H9 (cell line): Measurements from ENCODE around the gene CCDC40. TPM values are rescaled to one million over a fixed set of nuclear protein-coding genes. Genes with fewer than 3 reads are reported as not detected.

Source experiments
- DNase-seq: peaks from one replicate; pipeline ENCODE4 v3.0.0-alpha.2; 2017
- H2AFZ ChIP-seq: one replicate; pipeline ENCODE4 v1.6.1; 2013; ENCODE audit warnings: mild to moderate bottlenecking, low read length, control low read depth, moderate library complexity
- H2AK5ac ChIP-seq: 2 replicates; pipeline ENCODE4 v1.6.1; 2013; ENCODE audit warnings: low read length, control low read depth, mixed read lengths; ENCODE audit not compliant: insufficient read length
- H2BK120ac ChIP-seq: one replicate; pipeline ENCODE4 v1.6.1; 2013; ENCODE audit warnings: low read depth, mild to moderate bottlenecking, low read length, control low read depth, inconsistent platforms; ENCODE audit not compliant: poor library complexity, severe bottlenecking
- H2BK12ac ChIP-seq: 2 replicates; pipeline ENCODE4 v1.6.1; 2013; ENCODE audit warnings: low read length, control low read depth, mixed read lengths, low read depth; ENCODE audit not compliant: insufficient read length
- H2BK15ac ChIP-seq: 2 replicates; pipeline ENCODE4 v1.6.1; 2013; ENCODE audit warnings: low read depth, low read length, control low read depth
- H2BK20ac ChIP-seq: one replicate; pipeline ENCODE4 v1.6.1; 2013; ENCODE audit warnings: low read depth, mild to moderate bottlenecking, low read length, control low read depth, inconsistent platforms; ENCODE audit not compliant: poor library complexity, severe bottlenecking
- H2BK5ac ChIP-seq: 2 replicates; pipeline ENCODE4 v1.6.1; 2013; ENCODE audit warnings: low read length, control low read depth, mixed read lengths; ENCODE audit not compliant: insufficient read length
- H3K14ac ChIP-seq: 2 replicates; pipeline ENCODE4 v1.6.1; 2013; ENCODE audit warnings: low read length, control low read depth; ENCODE audit not compliant: insufficient read depth
- H3K18ac ChIP-seq: 2 replicates; pipeline ENCODE4 v1.6.1; 2013; ENCODE audit warnings: low read depth, mild to moderate bottlenecking, mixed read lengths, low read length, control low read depth; ENCODE audit not compliant: insufficient read length
- H3K23ac ChIP-seq: 2 replicates; pipeline ENCODE4 v1.6.1; 2013; ENCODE audit warnings: low read length, control low read depth, mixed read lengths, low read depth; ENCODE audit not compliant: insufficient read length
- H3K23me2 ChIP-seq: 2 replicates; pipeline ENCODE4 v1.6.1; 2013; ENCODE audit warnings: low read depth, mild to moderate bottlenecking, mixed read lengths, low read length, control low read depth; ENCODE audit not compliant: insufficient read length, poor library complexity, severe bottlenecking
- H3K27ac ChIP-seq: 2 replicates; pipeline ENCODE4 v1.5.1; 2013; ENCODE audit warnings: low read length, control low read depth, mixed read lengths, low read depth; ENCODE audit not compliant: insufficient read length
- H3K27me3 ChIP-seq: 2 replicates; pipeline ENCODE4 v1.6.1; 2013; ENCODE audit warnings: low read length, control low read depth, inconsistent platforms; ENCODE audit not compliant: insufficient read depth
- H3K4ac ChIP-seq: 2 replicates; pipeline ENCODE4 v1.6.1; 2013; ENCODE audit warnings: low read depth, mild to moderate bottlenecking, control low read depth, inconsistent platforms, low read length, moderate library complexity
- H3K4me1 ChIP-seq: 2 replicates; pipeline ENCODE4 v1.6.1; 2013; ENCODE audit warnings: low read length, control low read depth, inconsistent platforms; ENCODE audit not compliant: insufficient read depth
- H3K4me2 ChIP-seq: 2 replicates; pipeline ENCODE4 v1.6.1; 2013; ENCODE audit warnings: low read length, control low read depth, mixed read lengths; ENCODE audit not compliant: insufficient read length, insufficient read depth
- H3K56ac ChIP-seq: 2 replicates; pipeline ENCODE4 v1.6.1; 2013; ENCODE audit warnings: low read depth, mild to moderate bottlenecking, mixed read lengths, low read length, control low read depth; ENCODE audit not compliant: insufficient read length
- H3K79me1 ChIP-seq: 2 replicates; pipeline ENCODE4 v1.6.1; 2013; ENCODE audit warnings: low read depth, mild to moderate bottlenecking, moderate library complexity, low read length, control low read depth, inconsistent platforms; ENCODE audit not compliant: insufficient read depth, poor library complexity, severe bottlenecking
- H3K79me2 ChIP-seq: 2 replicates; pipeline ENCODE4 v1.6.1; 2013; ENCODE audit warnings: low read length, control low read depth, inconsistent platforms; ENCODE audit not compliant: insufficient read depth
- H3K9ac ChIP-seq: 2 replicates; pipeline ENCODE4 v1.6.1; 2013; ENCODE audit warnings: low read length, control low read depth, mixed read lengths; ENCODE audit not compliant: insufficient read length; ENCODE audit errors: extremely low read depth
- H3K9me3 ChIP-seq: one replicate; pipeline ENCODE4 v1.6.1; 2013; ENCODE audit warnings: low read depth, low read length, inconsistent platforms; ENCODE audit not compliant: control insufficient read depth
- H3T11ph ChIP-seq: one replicate; pipeline ENCODE4 v1.6.1; 2013; ENCODE audit warnings: mild to moderate bottlenecking, low read length, control low read depth, inconsistent platforms
- H4K20me1 ChIP-seq: one replicate; pipeline ENCODE4 v1.6.1; 2013; ENCODE audit not compliant: control insufficient read depth, insufficient read length, insufficient read depth
- H4K5ac ChIP-seq: 2 replicates; pipeline ENCODE4 v1.6.1; 2013; ENCODE audit warnings: low read depth, mild to moderate bottlenecking, mixed read lengths, low read length, control low read depth; ENCODE audit not compliant: insufficient read length
- H4K8ac ChIP-seq: replicated peaks from 2 replicates; pipeline ENCODE4 v1.6.1; 2013; ENCODE audit warnings: low read length, control low read depth, mixed read lengths, low read depth; ENCODE audit not compliant: insufficient read length
- H4K91ac ChIP-seq: 2 replicates; pipeline ENCODE4 v1.6.1; 2013; ENCODE audit warnings: low read depth, mild to moderate bottlenecking, moderate library complexity, mixed read lengths, low read length, control low read depth; ENCODE audit not compliant: insufficient read length
- H3K27ac Mint-ChIP-seq, 3 experiments: 2 replicates in 2 of 3; 3 replicates in 1 of 3; pipeline ENCODE4 v1.8.0; 2020 to 2021; ENCODE audit warnings: mixed read lengths in 3 of 3, mild to moderate bottlenecking in 1 of 3, moderate library complexity in 1 of 3
- H3K27me3 Mint-ChIP-seq: 2 replicates; pipeline ENCODE4 v1.8.0; 2021; ENCODE audit warnings: low read depth, mild to moderate bottlenecking, moderate library complexity, mixed read lengths
- H3K36me3 Mint-ChIP-seq, 3 experiments: 2 replicates in 2 of 3; 3 replicates in 1 of 3; pipeline ENCODE4 v1.8.0; 2020 to 2021; ENCODE audit warnings: low read depth in 3 of 3, mixed read lengths in 3 of 3; ENCODE audit not compliant: insufficient read depth in 1 of 3
- H3K4me1 Mint-ChIP-seq, 2 experiments: 2 replicates each; pipeline ENCODE4 v1.8.0; 2020; ENCODE audit warnings: mixed read lengths in 2 of 2
- H3K4me3 Mint-ChIP-seq, 2 experiments: 2 replicates in 1 of 2; 3 replicates in 1 of 2; pipeline ENCODE4 v1.8.0; 2020 to 2021; ENCODE audit warnings: mild to moderate bottlenecking in 2 of 2, mixed read lengths in 2 of 2, moderate library complexity in 1 of 2
- H3K9me3 Mint-ChIP-seq, 2 experiments: 2 replicates in 1 of 2; 3 replicates in 1 of 2; pipeline ENCODE4 v1.8.0; 2020; ENCODE audit warnings: mild to moderate bottlenecking in 2 of 2, mixed read lengths in 2 of 2, moderate library complexity in 1 of 2
- WGBS: extraction: QIAGEN DNeasy Blood & Tissue Kit; methylation state at CpG from one replicate; pipeline ENCODE4 v1.1.7; 2013; ENCODE audit warnings: missing lambda C conversion rate, low lambda C conversion rate, mixed read lengths; ENCODE audit not compliant: insufficient read length; ENCODE audit errors: extremely low coverage; 5-methylcytosine and 5-hydroxymethylcytosine counted together
- total RNA-seq: library from RNA; stranded (reverse); gene quantifications from 2 replicates; pipeline ENCODE4 v1.2.1, GENCODE V29; 2021
- TF ChIP-seq, protein P1 (sequence below): fragments of 200-600 bp; sonication (generic); conservative IDR thresholded peaks from 3 replicates; pipeline ENCODE4 v1.8.0; 2021; ENCODE audit warnings: antibody characterized with exemption, mild to moderate bottlenecking

CCDC40 gene
- total RNA-seq, 1 experiment from 2014 or later = 8.9 TPM

DNA sequence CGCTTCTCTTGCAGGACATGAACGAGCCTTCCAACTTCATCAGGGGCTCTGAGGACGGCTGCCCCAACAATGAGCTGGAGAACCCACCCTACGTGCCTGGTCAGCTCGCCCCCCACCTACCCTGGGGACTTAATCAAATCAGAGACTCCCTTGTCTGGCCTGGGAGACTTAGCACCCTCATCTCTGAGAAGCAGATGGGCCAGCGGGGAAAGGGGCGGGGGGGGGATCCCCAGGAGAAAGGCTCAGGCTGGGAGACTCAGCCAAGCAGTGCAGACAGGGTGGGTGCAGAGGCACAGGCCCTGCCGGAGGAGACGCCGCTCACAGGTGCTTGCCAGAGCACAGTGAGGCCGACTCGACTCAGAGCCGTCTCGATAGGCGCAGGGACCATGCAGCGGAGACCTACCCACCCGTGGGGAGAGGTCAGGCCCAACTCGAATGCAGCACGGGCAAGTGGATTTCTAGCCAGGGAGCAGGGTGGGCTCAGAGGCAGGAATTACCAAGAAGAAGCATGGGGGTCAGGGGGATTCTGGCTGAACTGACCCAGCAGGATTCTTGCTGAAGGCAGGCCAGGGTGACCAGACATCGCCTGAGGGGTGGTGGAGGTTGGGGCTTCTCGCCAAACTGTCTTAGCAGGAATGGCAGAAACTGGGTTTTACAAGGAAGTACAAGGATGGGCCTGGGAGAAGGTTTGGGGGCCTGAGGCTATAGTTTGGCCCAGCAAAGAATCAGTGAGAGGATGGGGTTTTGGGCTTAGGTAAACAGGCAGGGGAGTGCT lies 74.7 kb downstream of the CCDC40 start:
- Mint-ChIP-seq H3K9me3 (peaks cover 0 to 7% of the 10 kb centered on the region in 2 experiments; a peak in 1 of 5 replicates), H3K27me3 (no peaks in the 10 kb centered on the region; the same call in 1 of the 2 replicates), H3K36me3 (peaks cover 2 to 27% (median 7%) of the 10 kb centered on the region in 3 experiments; a peak in 6 of 7 replicates), H3K4me3 (peak overlapping the region in 1 of 2 experiments; percentile 58; a peak in 1 of 5 replicates), H3K4me1 (peaks cover 15 to 21% of the 10 kb centered on the region in 2 experiments), H3K27ac (peak overlapping the region in 1 of 3 experiments; percentile 62; a peak in 4 of 7 replicates)
- no peaks in the 10 kb centered on the region for H3K4me1 ChIP-seq
- TF ChIP-seq, protein P1, sequence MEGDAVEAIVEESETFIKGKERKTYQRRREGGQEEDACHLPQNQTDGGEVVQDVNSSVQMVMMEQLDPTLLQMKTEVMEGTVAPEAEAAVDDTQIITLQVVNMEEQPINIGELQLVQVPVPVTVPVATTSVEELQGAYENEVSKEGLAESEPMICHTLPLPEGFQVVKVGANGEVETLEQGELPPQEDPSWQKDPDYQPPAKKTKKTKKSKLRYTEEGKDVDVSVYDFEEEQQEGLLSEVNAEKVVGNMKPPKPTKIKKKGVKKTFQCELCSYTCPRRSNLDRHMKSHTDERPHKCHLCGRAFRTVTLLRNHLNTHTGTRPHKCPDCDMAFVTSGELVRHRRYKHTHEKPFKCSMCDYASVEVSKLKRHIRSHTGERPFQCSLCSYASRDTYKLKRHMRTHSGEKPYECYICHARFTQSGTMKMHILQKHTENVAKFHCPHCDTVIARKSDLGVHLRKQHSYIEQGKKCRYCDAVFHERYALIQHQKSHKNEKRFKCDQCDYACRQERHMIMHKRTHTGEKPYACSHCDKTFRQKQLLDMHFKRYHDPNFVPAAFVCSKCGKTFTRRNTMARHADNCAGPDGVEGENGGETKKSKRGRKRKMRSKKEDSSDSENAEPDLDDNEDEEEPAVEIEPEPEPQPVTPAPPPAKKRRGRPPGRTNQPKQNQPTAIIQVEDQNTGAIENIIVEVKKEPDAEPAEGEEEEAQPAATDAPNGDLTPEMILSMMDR = no peak
- no peak overlapping the region for H3K56ac ChIP-seq
- H3K23ac ChIP-seq = no peak overlapping the region
- H2BK120ac ChIP-seq = no peak overlapping the region
- H3K9me3 ChIP-seq = no peaks in the 10 kb centered on the region
- H2BK15ac ChIP-seq = no peak overlapping the region
- no peak overlapping the region for H3K27ac ChIP-seq
- H2BK20ac ChIP-seq = no peak overlapping the region
- no peak for DNase-seq
- H4K91ac ChIP-seq = no peak overlapping the region
- H3K27me3 ChIP-seq = no peaks in the 10 kb centered on the region
- H3K79me2 ChIP-seq = no peaks in the 10 kb centered on the region
- H3K14ac ChIP-seq = no peak overlapping the region
- H2BK5ac ChIP-seq = no peak overlapping the region
- no CpG with 5 or more reads among the region's 21 CpGs for WGBS
- H3K79me1 ChIP-seq = no peaks in the 10 kb centered on the region
- H3K23me2 ChIP-seq = no peaks in the 10 kb centered on the region
- no peak overlapping the region for H4K8ac ChIP-seq
- H3T11ph ChIP-seq = no peak overlapping the region
- no peak overlapping the region for H3K4me2 ChIP-seq
- H2AFZ ChIP-seq = no peak overlapping the region
- H3K9ac ChIP-seq = no peak overlapping the region
- H2AK5ac ChIP-seq = no peak overlapping the region
- H3K4ac ChIP-seq = no peak overlapping the region
- no peak overlapping the region for H2BK12ac ChIP-seq
- no peak overlapping the region for H4K5ac ChIP-seq
- H4K20me1 ChIP-seq = no peaks in the 10 kb centered on the region
- H3K18ac ChIP-seq = no peak overlapping the region
